Stomach (tissue), 4 donors: ENCODE data around the gene MBOAT2.

Source experiments
- POLR2A ChIP-seq, 4 donors: fragments of 450-650 bp; IDR thresholded peaks; one replicate each; pipeline ENCODE4 v1.6.1; 2016; ENCODE audit warnings: antibody characterized with exemption in 4 of 4, control low read depth in 2 of 4, mild to moderate bottlenecking in 1 of 4, moderate library complexity in 1 of 4
- TF ChIP-seq, protein P1 (sequence below), 7 experiments: fragments of 450-650 bp in 4 of 7; fragments of 200-600 bp in 3 of 7; sonication (generic) in 3 of 7; IDR thresholded peaks; one replicate each; pipeline ENCODE4 v1.5.1; 2016 to 2019; ENCODE audit warnings: antibody characterized with exemption in 7 of 7, control low read depth in 2 of 7, mild to moderate bottlenecking in 1 of 7

DNA sequence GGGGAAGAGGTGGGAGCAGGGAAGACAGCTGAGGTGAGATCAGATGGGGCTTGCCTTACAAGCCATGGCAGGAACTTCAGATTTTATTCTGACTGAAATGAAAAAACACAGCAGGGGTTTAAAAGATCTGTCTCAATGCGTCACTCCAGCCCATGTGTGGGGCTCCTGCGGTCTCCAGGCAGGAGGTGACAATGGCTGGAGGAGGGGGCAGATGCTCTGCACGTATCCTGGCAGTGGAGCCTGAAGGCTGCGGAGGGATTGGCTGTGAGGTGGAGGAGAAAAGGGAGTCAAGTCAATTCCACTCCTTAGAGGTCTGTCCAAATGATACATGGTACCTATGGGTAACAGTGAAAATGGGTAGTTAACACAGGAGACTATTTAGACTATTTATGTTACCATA, 125.6 kb downstream of the MBOAT2 start:
- TF ChIP-seq, protein P1, sequence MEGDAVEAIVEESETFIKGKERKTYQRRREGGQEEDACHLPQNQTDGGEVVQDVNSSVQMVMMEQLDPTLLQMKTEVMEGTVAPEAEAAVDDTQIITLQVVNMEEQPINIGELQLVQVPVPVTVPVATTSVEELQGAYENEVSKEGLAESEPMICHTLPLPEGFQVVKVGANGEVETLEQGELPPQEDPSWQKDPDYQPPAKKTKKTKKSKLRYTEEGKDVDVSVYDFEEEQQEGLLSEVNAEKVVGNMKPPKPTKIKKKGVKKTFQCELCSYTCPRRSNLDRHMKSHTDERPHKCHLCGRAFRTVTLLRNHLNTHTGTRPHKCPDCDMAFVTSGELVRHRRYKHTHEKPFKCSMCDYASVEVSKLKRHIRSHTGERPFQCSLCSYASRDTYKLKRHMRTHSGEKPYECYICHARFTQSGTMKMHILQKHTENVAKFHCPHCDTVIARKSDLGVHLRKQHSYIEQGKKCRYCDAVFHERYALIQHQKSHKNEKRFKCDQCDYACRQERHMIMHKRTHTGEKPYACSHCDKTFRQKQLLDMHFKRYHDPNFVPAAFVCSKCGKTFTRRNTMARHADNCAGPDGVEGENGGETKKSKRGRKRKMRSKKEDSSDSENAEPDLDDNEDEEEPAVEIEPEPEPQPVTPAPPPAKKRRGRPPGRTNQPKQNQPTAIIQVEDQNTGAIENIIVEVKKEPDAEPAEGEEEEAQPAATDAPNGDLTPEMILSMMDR (IDR thresholded peaks at IDR 0.05), result no peak
- TF ChIP-seq POLR2A (IDR thresholded peaks at IDR 0.05), result no peak
